Endothelial cell of umbilical vein (primary cell): ENCODE results near the gene TP73. TPM values are rescaled to one million over a fixed set of nuclear protein-coding genes. Genes with fewer than 3 reads are reported as not detected.
A peak's percentile ranks its signal among the peaks of the same experiment; 100 is the strongest.

Experiments
- BruUV-seq: library from RNA; stranded (reverse); fragments of 400-500 nt; replicated peaks from 2 replicates; lab custom pipeline; 2021; lab: Mats Ljungman, UMichigan
- CTCF ChIA-PET: fragments of 300-600, 350-600 bp; sonication (Branson Sonifier 250); formaldehyde crosslinking; loops from one replicate; lab custom pipeline; 2021; ENCODE audit warnings: antibody characterized with exemption, inconsistent platforms; lab: Charles Lee
- POLR2A ChIA-PET: fragments of 300-600, 350-600 bp; sonication (Branson Sonifier 250); formaldehyde crosslinking; loops from one replicate; lab custom pipeline; 2021; ENCODE audit warnings: antibody characterized with exemption, inconsistent platforms; lab: Charles Lee
- DNase-seq: peaks from one replicate; pipeline ENCODE4 v3.0.0-alpha.2; 2011; ENCODE audit warnings: low read depth, low spot score
- FAIRE-seq: peaks from 2 replicates; lab custom pipeline; 2011; peaks lifted over from hg19 to GRCh38; lab: Jason Lieb, UNC
- H2AFZ ChIP-seq: 2 replicates; pipeline ENCODE4 v1.6.0; 2012; ENCODE audit warnings: low read depth, low read length, control low read depth, inconsistent platforms
- H3K27ac ChIP-seq: 2 replicates; pipeline ENCODE4 v1.5.1; 2011; ENCODE audit warnings: low read depth, mild to moderate bottlenecking, control low read depth, low read length, moderate library complexity; ENCODE audit not compliant: insufficient read depth
- H3K27me3 ChIP-seq, 2 experiments: 2 replicates each; pipeline versions ENCODE4 v1.6.0 to v1.6.1; 2011; ENCODE audit warnings: low read length in 2 of 2, mixed read lengths in 1 of 2; ENCODE audit not compliant: control insufficient read depth in 2 of 2, insufficient read depth in 2 of 2
- H3K36me3 ChIP-seq, 2 experiments: 2 replicates in 1 of 2; 3 replicates in 1 of 2; pipeline ENCODE4 v1.5.1; 2011; ENCODE audit warnings: low read length in 2 of 2, mild to moderate bottlenecking in 1 of 2, moderate library complexity in 1 of 2; ENCODE audit not compliant: control insufficient read depth in 2 of 2, insufficient read depth in 2 of 2; ENCODE audit errors: extremely low read depth in 1 of 2
- H3K4me1 ChIP-seq: 3 replicates; pipeline ENCODE4 v1.5.1; 2011; ENCODE audit warnings: mild to moderate bottlenecking, low read length; ENCODE audit not compliant: control insufficient read depth, insufficient read depth; ENCODE audit errors: extremely low read depth
- H3K4me2 ChIP-seq: 2 replicates; pipeline ENCODE4 v1.6.1; 2011; ENCODE audit warnings: low read length, control low read depth, mixed read lengths; ENCODE audit not compliant: insufficient read depth
- H3K4me3 ChIP-seq, 3 experiments: fragments of 200-600 bp in 1 of 3; sonication (generic), shearing (Covaris generic) in 1 of 3; replicated peaks in 1 of 3; 2 replicates each; pipeline ENCODE4 v1.5.1; 2011 to 2016; ENCODE audit warnings: control low read depth in 3 of 3, low read length in 3 of 3, mild to moderate bottlenecking in 2 of 3, inconsistent platforms in 1 of 3, low read depth in 1 of 3, moderate library complexity in 1 of 3; ENCODE audit not compliant: insufficient read depth in 1 of 3
- H3K79me2 ChIP-seq: 2 replicates; pipeline ENCODE4 v1.6.0; 2012; ENCODE audit warnings: low read length, inconsistent platforms; ENCODE audit not compliant: control insufficient read depth, insufficient read depth
- H3K9ac ChIP-seq: replicated peaks from 2 replicates; pipeline ENCODE3; 2011; ENCODE audit warnings: low read length, control low read depth; ENCODE audit not compliant: insufficient read depth; ENCODE audit errors: extremely low read depth
- H3K9me1 ChIP-seq: replicated peaks from 3 replicates; pipeline ENCODE4 v1.6.0; 2011; ENCODE audit warnings: mild to moderate bottlenecking, low read length; ENCODE audit not compliant: control insufficient read depth, insufficient read depth; ENCODE audit errors: extremely low read depth
- H3K9me3 ChIP-seq: replicated peaks from 2 replicates; pipeline ENCODE4 v1.5.1; 2012; ENCODE audit warnings: low read length, inconsistent platforms; ENCODE audit not compliant: control insufficient read depth, insufficient read depth
- H4K20me1 ChIP-seq: replicated peaks from 2 replicates; pipeline ENCODE3; 2011; ENCODE audit warnings: mild to moderate bottlenecking, low read length; ENCODE audit not compliant: control insufficient read depth, insufficient read depth; ENCODE audit errors: extremely low read depth
- EZH2 ChIP-seq: IDR thresholded peaks from 2 replicates; pipeline ENCODE4 v1.6.1; 2012; ENCODE audit warnings: borderline replicate concordance, low read depth, mild to moderate bottlenecking, moderate library complexity, low read length, inconsistent platforms; ENCODE audit not compliant: severe bottlenecking
- JUN ChIP-seq: IDR thresholded peaks from 2 replicates; pipeline ENCODE4 v1.6.1; 2011; ENCODE audit warnings: borderline replicate concordance, low read depth; ENCODE audit not compliant: insufficient read length, insufficient read depth
- MYC ChIP-seq: IDR thresholded peaks from one replicate; pipeline ENCODE4 v1.6.1; 2011; ENCODE audit warnings: mild to moderate bottlenecking, low read depth, low read length
- dilution Hi-C: fragments of 300-500 bp; cut with MboI; formaldehyde crosslinking; loops from one replicate; pipeline ENCODE4 v1.15.0; 2019; ENCODE audit warnings: low sequenced_read_pairs; ENCODE audit not compliant: extremely low pct_ligation_motif_present
- intact Hi-C: fragments of 100-400 bp; cut with micrococcal nuclease; formaldehyde crosslinking; loops from one replicate; pipeline ENCODE4 v1.10.0; 2022
- polyA plus RNA-seq, 4 experiments: library from polyadenylated mRNA; depleted of rRNA in 3 of 4; stranded (reverse) in 3 of 4; unstranded in 1 of 4; fragments of >200 nt; gene quantifications; 2 replicates each; pipeline versions ENCODE4 v1.2.1 to v1.2.3, GENCODE V29; 2011 to 2012; ENCODE audit warnings: missing spikeins in 1 of 4
- total RNA-seq: library from RNA; stranded (reverse); gene quantifications from 2 replicates; pipeline ENCODE4 v1.2.3, GENCODE V29; 2021

TP73 gene
- total and polyA plus RNA-seq, 2 donors (not counting 3 experiments of a cell fraction or from before 2014, with no cell fraction given), result 0.03 to 0.15 TPM

DNA sequence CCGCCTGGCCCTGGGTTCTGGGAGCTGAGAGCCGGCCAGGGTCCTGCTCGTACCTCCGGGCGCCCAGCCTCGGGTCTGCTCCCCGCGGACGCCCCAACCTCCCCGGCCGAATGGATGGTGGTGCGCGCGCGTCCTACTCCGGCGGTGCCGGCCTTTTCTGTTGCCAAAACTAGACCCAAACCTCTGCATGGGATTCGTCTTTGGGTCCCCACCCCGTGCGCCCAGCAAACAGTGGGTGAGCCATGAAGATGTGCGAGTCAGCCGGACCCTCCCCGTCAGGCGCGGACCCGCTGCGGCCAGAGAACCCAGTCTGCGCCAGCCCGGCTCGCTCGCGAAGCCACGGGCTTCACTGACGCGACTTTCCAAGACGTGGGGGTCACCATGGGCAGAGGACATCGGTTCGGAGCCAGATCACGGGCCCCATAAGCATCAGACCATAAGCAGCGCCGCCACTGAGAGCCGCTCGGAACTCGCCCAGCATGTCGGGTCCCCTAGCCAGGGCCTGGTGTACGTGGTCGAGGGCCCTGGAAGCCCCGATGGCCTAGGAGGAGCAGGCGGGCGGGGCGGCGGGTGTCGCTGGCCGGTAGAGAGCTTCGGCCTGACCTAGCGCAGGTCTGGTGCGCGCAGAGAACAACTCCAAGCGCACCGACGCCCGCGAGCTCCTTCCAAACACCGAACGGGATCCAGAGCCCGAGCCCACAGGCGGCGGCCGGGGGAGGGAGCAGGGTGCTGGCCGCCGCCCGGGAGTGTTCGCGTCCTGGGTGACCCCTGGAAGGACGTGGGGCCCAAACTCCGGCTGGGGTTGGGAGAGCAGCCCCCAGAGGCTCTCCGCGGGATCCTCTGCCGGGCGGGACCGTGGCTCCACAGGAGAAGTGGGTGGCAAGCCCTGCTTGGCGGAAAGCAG, 1.0 kb upstream of the TP73 start:
- Histone ChIP-seq H3K4me2 (no peak overlapping the region), H3K9me1 (no peaks in the 10 kb centered on the region), H3K9ac (no peak overlapping the region), H4K20me1 (no peaks in the 10 kb centered on the region), H3K79me2 (peaks cover 4% of the 10 kb centered on the region), H3K9me3 (no peaks in the 10 kb centered on the region), H3K27me3 (peaks cover 27 to 50% of the 10 kb centered on the region in 2 experiments), H3K27ac (no peak overlapping the region), H3K4me1 (peaks cover 8% of the 10 kb centered on the region), H3K4me3 (no peak overlapping the region), H2AFZ (no peak overlapping the region), H3K36me3 (peaks cover 0 to 8% of the 10 kb centered on the region in 2 experiments)
- dilution Hi-C loops, result no loop called here
- BruUV-seq, result no TSS peak
- POLR2A ChIA-PET, result no interaction called here
- intact Hi-C loops, result loop anchor here (2.0 kb wide), 1 partner anchor 62 kb away; no protein-coding TSS in a partner anchor
- CTCF ChIA-PET, result no interaction called here
- DNase-seq, result no peak
- TF ChIP-seq EZH2, result peak; percentile 100
- no peak for TF ChIP-seq MYC
- FAIRE-seq, result no peak

- no peaks in the 10 kb centered on the region for H4K20me1 ChIP-seq
- H3K9me3 ChIP-seq, result no peaks in the 10 kb centered on the region
- H3K9ac ChIP-seq, result no peak overlapping the region
- dilution Hi-C loops (no loop called here), intact Hi-C loops (no loop called here)
- FAIRE-seq (no peak), DNase-seq (no peak)
- ChIA-PET CTCF (interaction anchor here (1.0 kb wide), 1 partner anchor 200 kb away, joined by 3 read pairs; no protein-coding TSS in a partner anchor), POLR2A (no interaction called here)
- peaks cover 8% of the 10 kb centered on the region for H3K4me1 ChIP-seq
- no peak overlapping the region for H3K4me2 ChIP-seq
- TF ChIP-seq JUN, result no peak
- TF ChIP-seq EZH2, result peak; percentile 47
- H3K36me3 ChIP-seq, result no peaks in the 10 kb centered on the region
- peaks cover 4% of the 10 kb centered on the region for H3K79me2 ChIP-seq
- no peak overlapping the region for H3K4me3 ChIP-seq
- no peaks in the 10 kb centered on the region for H3K9me1 ChIP-seq
- no peak overlapping the region for H3K27ac ChIP-seq
- no TSS peak for BruUV-seq
- peaks cover 27 to 51% of the 10 kb centered on the region in 2 experiments for H3K27me3 ChIP-seq
- no peak overlapping the region for H2AFZ ChIP-seq
Observed at GRCh38 chr1:3652548-3653285, 401 bp downstream of the TP73 start.
